ENCODE measurements around the gene ASPHD1.

DNA sequence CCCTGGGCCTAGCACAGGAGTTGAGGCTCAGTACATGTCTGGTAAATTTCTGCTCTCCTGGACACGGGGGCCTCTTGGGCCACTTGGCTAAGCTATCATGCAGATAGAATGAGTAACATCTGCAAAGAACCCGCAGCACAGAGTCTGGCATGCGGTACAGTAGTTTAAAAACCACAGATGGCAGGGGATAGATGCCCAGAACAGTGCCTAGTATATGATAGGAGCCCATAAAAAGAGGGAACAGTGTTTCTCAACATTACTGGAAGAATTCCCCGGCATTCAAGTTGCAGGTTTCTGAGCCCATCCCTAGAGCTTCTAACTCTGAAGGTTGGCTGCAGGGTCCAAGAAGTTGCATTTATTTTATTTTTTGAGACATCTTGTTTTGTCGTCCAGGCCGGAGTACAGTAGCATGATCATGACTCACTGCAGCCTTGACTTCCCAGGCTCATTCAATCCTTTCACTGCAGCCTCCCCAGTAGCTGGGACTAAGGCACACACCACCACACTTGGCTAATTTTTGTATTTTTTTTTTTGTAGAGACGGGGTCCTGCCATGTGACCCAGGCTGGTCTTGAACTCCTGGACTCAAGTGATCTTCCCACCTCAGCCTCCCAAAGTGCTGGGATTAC, 43.0 kb upstream of the ASPHD1 start:
- TF ChIP-seq, protein P1, sequence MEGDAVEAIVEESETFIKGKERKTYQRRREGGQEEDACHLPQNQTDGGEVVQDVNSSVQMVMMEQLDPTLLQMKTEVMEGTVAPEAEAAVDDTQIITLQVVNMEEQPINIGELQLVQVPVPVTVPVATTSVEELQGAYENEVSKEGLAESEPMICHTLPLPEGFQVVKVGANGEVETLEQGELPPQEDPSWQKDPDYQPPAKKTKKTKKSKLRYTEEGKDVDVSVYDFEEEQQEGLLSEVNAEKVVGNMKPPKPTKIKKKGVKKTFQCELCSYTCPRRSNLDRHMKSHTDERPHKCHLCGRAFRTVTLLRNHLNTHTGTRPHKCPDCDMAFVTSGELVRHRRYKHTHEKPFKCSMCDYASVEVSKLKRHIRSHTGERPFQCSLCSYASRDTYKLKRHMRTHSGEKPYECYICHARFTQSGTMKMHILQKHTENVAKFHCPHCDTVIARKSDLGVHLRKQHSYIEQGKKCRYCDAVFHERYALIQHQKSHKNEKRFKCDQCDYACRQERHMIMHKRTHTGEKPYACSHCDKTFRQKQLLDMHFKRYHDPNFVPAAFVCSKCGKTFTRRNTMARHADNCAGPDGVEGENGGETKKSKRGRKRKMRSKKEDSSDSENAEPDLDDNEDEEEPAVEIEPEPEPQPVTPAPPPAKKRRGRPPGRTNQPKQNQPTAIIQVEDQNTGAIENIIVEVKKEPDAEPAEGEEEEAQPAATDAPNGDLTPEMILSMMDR (optimal IDR thresholded peaks at IDR 0.05 in 1 of 3, IDR thresholded peaks at IDR 0.05 in 1 of 3, conservative IDR thresholded peaks at IDR 0.05 in 1 of 3; ENCODE audit: extremely low read depth in 1 of 3, insufficient read depth in 2 of 3, low read length in 3 of 3): no peak
- no peak for TF ChIP-seq EZH2 (IDR thresholded peaks at IDR 0.05; ENCODE audit: low read length)

Measured in keratinocyte (primary cell).